AG04449 (cell line): Measurements from ENCODE around the gene CD151.

Experiments used
- CTCF ChIA-PET: fragments of 350-600 bp; formaldehyde crosslinking; extraction: SDS; loops from one replicate; lab custom pipeline; 2021; ENCODE audit warnings: antibody characterized with exemption; lab: Yijun Ruan, JAX
- POLR2A ChIA-PET: fragments of 400-600, 350-600 bp; formaldehyde crosslinking; extraction: SDS; loops from one replicate; lab custom pipeline; 2020; ENCODE audit warnings: antibody characterized with exemption, inconsistent platforms; lab: Yijun Ruan, JAX
- DNase-seq: peaks from one replicate; pipeline ENCODE4 v3.0.0-alpha.2; 2010; ENCODE audit warnings: low read depth, low spot score
- H3K4me3 ChIP-seq: 2 replicates; pipeline ENCODE4 v1.5.1; 2011; ENCODE audit warnings: low read depth, mild to moderate bottlenecking, control low read depth, low read length
- CTCF ChIP-seq: IDR thresholded peaks from one replicate; pipeline ENCODE4 v1.5.1; 2011; ENCODE audit warnings: mild to moderate bottlenecking, moderate library complexity, low read length, control low read depth, inconsistent platforms; ENCODE audit not compliant: insufficient read depth; ENCODE audit errors: missing control alignments

The CD151 gene

GRCh38 chr11:841981-842369, 9.2 kb downstream of the CD151 start:
- no peak for DNase-seq
- no peak for TF ChIP-seq CTCF
- H3K4me3 ChIP-seq, result peak overlapping the region; percentile 86
- ChIA-PET CTCF (no interaction called here), POLR2A (interaction anchor here (0.6 to 7.7 kb wide), 2 partner anchors 10 to 17 kb away, joined by 3 to 109 read pairs; partner anchors contain the start of genes CD151 and CRACR2B)

GRCh38 chr11:842370-843002, 9.7 kb downstream of the CD151 start, which contains the start of the genes POLR2L and TSPAN4:
TSS of gene POLR2L (minus strand) at chr11:842529. CDS start at chr11:842508, 21 bp downstream.
TSS of gene TSPAN4 (plus strand) at chr11:842852. CDS start at chr11:850305, 7,453 bp downstream.
- ChIA-PET POLR2A (interaction anchor here (0.8 to 7.7 kb wide), 6 partner anchors 11 to 46 kb away, joined by 4 to 109 read pairs (median 6); partner anchors contain the start of genes CD151, CRACR2B, PNPLA2 and RPLP2), CTCF (interaction anchor here (1.3 kb wide), 2 partner anchors 133 to 209 kb away, joined by 3 to 4 read pairs; no protein-coding TSS in a partner anchor)
- no peak for DNase-seq
- TF ChIP-seq CTCF, result no peak
- peak within 1 kb of the TSS; percentile 86 for H3K4me3 ChIP-seq

GRCh38 chr11:843086-843734, 10.5 kb downstream of the CD151 start:
- DNase-seq, result no peak
- H3K4me3 ChIP-seq, result peak overlapping the region; percentile 86
- ChIA-PET CTCF (interaction anchor here (0.6 to 1.3 kb wide), 3 partner anchors 41 to 208 kb away, joined by 3 to 4 read pairs (median 4); no protein-coding TSS in a partner anchor), POLR2A (interaction anchor here (0.6 to 7.7 kb wide), 8 partner anchors 11 to 46 kb away, joined by 3 to 109 read pairs (median 5); partner anchors contain the start of genes CD151, CRACR2B, PNPLA2 and RPLP2)
- TF ChIP-seq CTCF, result no peak

- POLR2A ChIA-PET, result interaction anchor here (0.6 to 7.7 kb wide), 10 partner anchors 12 to 466 kb away, joined by 3 to 109 read pairs (median 4); partner anchors contain the start of genes CD151, CHID1, CRACR2B and PNPLA2
- H3K4me3 ChIP-seq, result peak overlapping the region; percentile 86
- DNase-seq, result peak; percentile 84
- CTCF ChIA-PET, result interaction anchor here (1.3 to 1.5 kb wide), 3 partner anchors 11 to 207 kb away, joined by 4 to 6 read pairs (median 4); no protein-coding TSS in a partner anchor
- peak; percentile 5 for TF ChIP-seq CTCF
Observed at GRCh38 chr11:843818-844692, 11.3 kb downstream of the CD151 start.

GRCh38 chr11:844693-845644, 12.2 kb downstream of the CD151 start:
- TF ChIP-seq CTCF, result no peak
- ChIA-PET CTCF (interaction anchor here (1.5 kb wide), 2 partner anchors 10 to 11 kb away, joined by 4 to 6 read pairs; no protein-coding TSS in a partner anchor), POLR2A (interaction anchor here (1.2 to 7.7 kb wide), 6 partner anchors 13 to 80 kb away, joined by 3 to 109 read pairs (median 6); partner anchors contain the start of genes CD151, CHID1, CRACR2B and RPLP2)
- DNase-seq, result peak; percentile 69
- H3K4me3 ChIP-seq, result peak overlapping the region; percentile 86
